ENCODE data around the gene TEX55. TPM values are rescaled to one million over a fixed set of nuclear protein-coding genes. Genes with fewer than 3 reads are reported as not detected.

TEX55 gene
- not detected in 2 replicates for total RNA-seq

GRCh38 chr3:119145500-119146167 lies at the start of gene TEX55:
Gene TEX55, plus strand, starts transcription at chr3:119146165. Its CDS starts 25 bp downstream, at chr3:119146190.

GRCh38 chr3:119173325-119173724 lies 27.4 kb downstream of the TEX55 start, which contains the start of gene UPK1B:
Gene UPK1B, plus strand, starts transcription at chr3:119173598. Its CDS starts 13,144 bp downstream, at chr3:119186742.

Other genes starting within 250 kb of the TEX55 start
- gene IGSF11, start 111.3 kb upstream of the TEX55 start, total RNA-seq: under 0.01 TPM in 1 of 2 replicates, not detected in the other
- gene UPK1B, start 27.4 kb downstream of the TEX55 start, total RNA-seq: 0.06 and 0.40 TPM in 2 replicates
- gene B4GALT4, start 94.7 kb downstream of the TEX55 start, total RNA-seq: 32.6 and 56.8 TPM in 2 replicates
- 6.7 and 9.1 TPM in 2 replicates for gene ARHGAP31, start 148.2 kb downstream of the TEX55 start, total RNA-seq